Endothelial cell of umbilical vein (primary cell): ENCODE results near the gene EDRF1. TPM values are rescaled to one million over a fixed set of nuclear protein-coding genes. Genes with fewer than 3 reads are reported as not detected.

ENCODE experiments used
- BruUV-seq: library from RNA; stranded (reverse); fragments of 400-500 nt; replicated peaks from 2 replicates; lab custom pipeline; 2021; lab: Mats Ljungman, UMichigan
- CTCF ChIA-PET: fragments of 300-600, 350-600 bp; sonication (Branson Sonifier 250); formaldehyde crosslinking; loops from one replicate; lab custom pipeline; 2021; ENCODE audit warnings: antibody characterized with exemption, inconsistent platforms; lab: Charles Lee
- POLR2A ChIA-PET: fragments of 300-600, 350-600 bp; sonication (Branson Sonifier 250); formaldehyde crosslinking; loops from one replicate; lab custom pipeline; 2021; ENCODE audit warnings: antibody characterized with exemption, inconsistent platforms; lab: Charles Lee
- DNase-seq: peaks from one replicate; pipeline ENCODE4 v3.0.0-alpha.2; 2011; ENCODE audit warnings: low read depth, low spot score
- FAIRE-seq: peaks from 2 replicates; lab custom pipeline; 2011; peaks lifted over from hg19 to GRCh38; lab: Jason Lieb, UNC
- H2AFZ ChIP-seq: 2 replicates; pipeline ENCODE4 v1.6.0; 2012; ENCODE audit warnings: low read depth, low read length, control low read depth, inconsistent platforms
- H3K27ac ChIP-seq: 2 replicates; pipeline ENCODE4 v1.5.1; 2011; ENCODE audit warnings: low read depth, mild to moderate bottlenecking, control low read depth, low read length, moderate library complexity; ENCODE audit not compliant: insufficient read depth
- H3K27me3 ChIP-seq, 2 experiments: 2 replicates each; pipeline versions ENCODE4 v1.6.0 to v1.6.1; 2011; ENCODE audit warnings: low read length in 2 of 2, mixed read lengths in 1 of 2; ENCODE audit not compliant: control insufficient read depth in 2 of 2, insufficient read depth in 2 of 2
- H3K36me3 ChIP-seq, 2 experiments: 2 replicates in 1 of 2; 3 replicates in 1 of 2; pipeline ENCODE4 v1.5.1; 2011; ENCODE audit warnings: low read length in 2 of 2, mild to moderate bottlenecking in 1 of 2, moderate library complexity in 1 of 2; ENCODE audit not compliant: control insufficient read depth in 2 of 2, insufficient read depth in 2 of 2; ENCODE audit errors: extremely low read depth in 1 of 2
- H3K4me1 ChIP-seq: 3 replicates; pipeline ENCODE4 v1.5.1; 2011; ENCODE audit warnings: mild to moderate bottlenecking, low read length; ENCODE audit not compliant: control insufficient read depth, insufficient read depth; ENCODE audit errors: extremely low read depth
- H3K4me2 ChIP-seq: 2 replicates; pipeline ENCODE4 v1.6.1; 2011; ENCODE audit warnings: low read length, control low read depth, mixed read lengths; ENCODE audit not compliant: insufficient read depth
- H3K4me3 ChIP-seq, 3 experiments: fragments of 200-600 bp in 1 of 3; sonication (generic), shearing (Covaris generic) in 1 of 3; replicated peaks in 1 of 3; 2 replicates each; pipeline ENCODE4 v1.5.1; 2011 to 2016; ENCODE audit warnings: control low read depth in 3 of 3, low read length in 3 of 3, mild to moderate bottlenecking in 2 of 3, inconsistent platforms in 1 of 3, low read depth in 1 of 3, moderate library complexity in 1 of 3; ENCODE audit not compliant: insufficient read depth in 1 of 3
- H3K79me2 ChIP-seq: 2 replicates; pipeline ENCODE4 v1.6.0; 2012; ENCODE audit warnings: low read length, inconsistent platforms; ENCODE audit not compliant: control insufficient read depth, insufficient read depth
- H3K9ac ChIP-seq: replicated peaks from 2 replicates; pipeline ENCODE3; 2011; ENCODE audit warnings: low read length, control low read depth; ENCODE audit not compliant: insufficient read depth; ENCODE audit errors: extremely low read depth
- H3K9me1 ChIP-seq: replicated peaks from 3 replicates; pipeline ENCODE4 v1.6.0; 2011; ENCODE audit warnings: mild to moderate bottlenecking, low read length; ENCODE audit not compliant: control insufficient read depth, insufficient read depth; ENCODE audit errors: extremely low read depth
- H3K9me3 ChIP-seq: replicated peaks from 2 replicates; pipeline ENCODE4 v1.5.1; 2012; ENCODE audit warnings: low read length, inconsistent platforms; ENCODE audit not compliant: control insufficient read depth, insufficient read depth
- H4K20me1 ChIP-seq: replicated peaks from 2 replicates; pipeline ENCODE3; 2011; ENCODE audit warnings: mild to moderate bottlenecking, low read length; ENCODE audit not compliant: control insufficient read depth, insufficient read depth; ENCODE audit errors: extremely low read depth
- EZH2 ChIP-seq: IDR thresholded peaks from 2 replicates; pipeline ENCODE4 v1.6.1; 2012; ENCODE audit warnings: borderline replicate concordance, low read depth, mild to moderate bottlenecking, moderate library complexity, low read length, inconsistent platforms; ENCODE audit not compliant: severe bottlenecking
- FOS ChIP-seq: IDR thresholded peaks from 2 replicates; pipeline ENCODE4 v1.6.1; 2011; ENCODE audit warnings: mild to moderate bottlenecking, low read length, moderate library complexity, borderline replicate concordance; ENCODE audit not compliant: insufficient read depth
- GATA2 ChIP-seq: IDR thresholded peaks from 2 replicates; pipeline ENCODE4 v1.7.0; 2011; ENCODE audit warnings: low read depth, mild to moderate bottlenecking, moderate library complexity, mixed read lengths, low read length; ENCODE audit not compliant: insufficient read length, insufficient read depth
- JUN ChIP-seq: IDR thresholded peaks from 2 replicates; pipeline ENCODE4 v1.6.1; 2011; ENCODE audit warnings: borderline replicate concordance, low read depth; ENCODE audit not compliant: insufficient read length, insufficient read depth
- MAX ChIP-seq: IDR thresholded peaks from 2 replicates; pipeline ENCODE4 v1.6.1; 2011; ENCODE audit not compliant: insufficient read depth, insufficient read length
- MYC ChIP-seq: IDR thresholded peaks from one replicate; pipeline ENCODE4 v1.6.1; 2011; ENCODE audit warnings: mild to moderate bottlenecking, low read depth, low read length
- POLR2A ChIP-seq: IDR thresholded peaks from 2 replicates; pipeline ENCODE4 v1.6.1; 2012; ENCODE audit warnings: low read depth, mild to moderate bottlenecking, control low read depth, low read length
- POLR2AphosphoS5 ChIP-seq: IDR thresholded peaks from 2 replicates; pipeline ENCODE4 v1.6.1; 2012; ENCODE audit warnings: low read depth, mild to moderate bottlenecking, control low read depth, low read length, moderate library complexity; ENCODE audit not compliant: insufficient read depth
- dilution Hi-C: fragments of 300-500 bp; cut with MboI; formaldehyde crosslinking; loops from one replicate; pipeline ENCODE4 v1.15.0; 2019; ENCODE audit warnings: low sequenced_read_pairs; ENCODE audit not compliant: extremely low pct_ligation_motif_present
- intact Hi-C: fragments of 100-400 bp; cut with micrococcal nuclease; formaldehyde crosslinking; loops from one replicate; pipeline ENCODE4 v1.10.0; 2022
- polyA plus RNA-seq, 4 experiments: library from polyadenylated mRNA; depleted of rRNA in 3 of 4; stranded (reverse) in 3 of 4; unstranded in 1 of 4; fragments of >200 nt; gene quantifications; 2 replicates each; pipeline versions ENCODE4 v1.2.1 to v1.2.3, GENCODE V29; 2011 to 2012; ENCODE audit warnings: missing spikeins in 1 of 4
- total RNA-seq: library from RNA; stranded (reverse); gene quantifications from 2 replicates; pipeline ENCODE4 v1.2.3, GENCODE V29; 2021
- TF ChIP-seq, protein P1 (sequence below), 2 donors: IDR thresholded peaks; 1 replicate in 1 of 2; 2 replicates in 1 of 2; pipeline ENCODE4 v1.5.1; 2011; ENCODE audit warnings: low read length in 2 of 2, mild to moderate bottlenecking in 2 of 2, moderate library complexity in 2 of 2, control low read depth in 1 of 2, inconsistent platforms in 1 of 2, low read depth in 1 of 2; ENCODE audit not compliant: insufficient read depth in 1 of 2; ENCODE audit errors: extremely low read depth in 1 of 2

Gene EDRF1
- total and polyA plus RNA-seq, 2 donors (not counting 3 experiments of a cell fraction or from before 2014, with no cell fraction given): 11.6 to 27.8 TPM

GRCh38 chr10:125683063-125683462 lies 36.4 kb upstream of the EDRF1 start, which contains the start of gene TEX36:
TSS of gene TEX36 (minus strand) at chr10:125683163. CDS start at chr10:125682989, 174 bp downstream.
- H4K20me1 ChIP-seq: no peaks in the 10 kb centered on the region
- H3K9me3 ChIP-seq: no peaks in the 10 kb centered on the region
- POLR2A ChIA-PET: no interaction called here
- H3K27ac ChIP-seq: no peak within 1 kb of the TSS
- H3K4me3 ChIP-seq: no peak within 1 kb of the TSS
- H3K4me2 ChIP-seq: no peak within 1 kb of the TSS
- H3K9ac ChIP-seq: no peak within 1 kb of the TSS
- CTCF ChIA-PET: no interaction called here
- H3K79me2 ChIP-seq: no peaks in the 10 kb centered on the region
- H3K9me1 ChIP-seq: no peaks in the 10 kb centered on the region
- intact Hi-C loops (no loop called here), dilution Hi-C loops (no loop called here)
- BruUV-seq: no TSS peak
- H2AFZ ChIP-seq: no peak within 1 kb of the TSS
- H3K4me1 ChIP-seq: peaks cover 15% of the 10 kb centered on the region
- TF ChIP-seq MAX (no peak), MYC (no peak), POLR2A (no peak), FOS (no peak), POLR2AphosphoS5 (no peak), GATA2 (no peak), JUN (no peak), EZH2 (no peak)
- TF ChIP-seq, protein P1, sequence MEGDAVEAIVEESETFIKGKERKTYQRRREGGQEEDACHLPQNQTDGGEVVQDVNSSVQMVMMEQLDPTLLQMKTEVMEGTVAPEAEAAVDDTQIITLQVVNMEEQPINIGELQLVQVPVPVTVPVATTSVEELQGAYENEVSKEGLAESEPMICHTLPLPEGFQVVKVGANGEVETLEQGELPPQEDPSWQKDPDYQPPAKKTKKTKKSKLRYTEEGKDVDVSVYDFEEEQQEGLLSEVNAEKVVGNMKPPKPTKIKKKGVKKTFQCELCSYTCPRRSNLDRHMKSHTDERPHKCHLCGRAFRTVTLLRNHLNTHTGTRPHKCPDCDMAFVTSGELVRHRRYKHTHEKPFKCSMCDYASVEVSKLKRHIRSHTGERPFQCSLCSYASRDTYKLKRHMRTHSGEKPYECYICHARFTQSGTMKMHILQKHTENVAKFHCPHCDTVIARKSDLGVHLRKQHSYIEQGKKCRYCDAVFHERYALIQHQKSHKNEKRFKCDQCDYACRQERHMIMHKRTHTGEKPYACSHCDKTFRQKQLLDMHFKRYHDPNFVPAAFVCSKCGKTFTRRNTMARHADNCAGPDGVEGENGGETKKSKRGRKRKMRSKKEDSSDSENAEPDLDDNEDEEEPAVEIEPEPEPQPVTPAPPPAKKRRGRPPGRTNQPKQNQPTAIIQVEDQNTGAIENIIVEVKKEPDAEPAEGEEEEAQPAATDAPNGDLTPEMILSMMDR (IDR thresholded peaks at IDR 0.05; ENCODE audit: extremely low read depth in 1 of 2, insufficient read depth in 1 of 2, low read depth in 1 of 2, low read length in 2 of 2): no peak
- FAIRE-seq (no peak), DNase-seq (no peak)
- no peaks in the 10 kb centered on the region for H3K36me3 ChIP-seq
- no peaks in the 10 kb centered on the region for H3K27me3 ChIP-seq
